ENCODE measurements around the gene HTT.

HTT gene

GRCh38 chr4:3288571-3289094 is 214.2 kb downstream of the HTT start:
- DNase-seq (ENCODE audit: low spot score): no peak

- DNase-seq (ENCODE audit: low spot score): no peak
These were observed 216.0 kb downstream of the HTT start for GRCh38 chr4:3290476-3290875.

GRCh38 chr4:3290889-3291321 is 216.4 kb downstream of the HTT start:
- no peak for DNase-seq (ENCODE audit: low spot score)

- DNase-seq (ENCODE audit: low spot score): no peak
These were observed 217.0 kb downstream of the HTT start for GRCh38 chr4:3291411-3291968.

GRCh38 chr4:3291969-3292570 is 217.6 kb downstream of the HTT start:
- DNase-seq (ENCODE audit: low spot score): peak; percentile 61

- peak; percentile 93 for DNase-seq (ENCODE audit: low spot score)
These were observed 218.3 kb downstream of the HTT start, which contains the start of gene RGS12 for GRCh38 chr4:3292571-3293400. Gene RGS12 (plus strand): TSS chr4:3293021. CDS start chr4:3316171, 23,150 bp downstream.
